Activated CD8-positive, alpha-beta memory T cell treated with anti-CD3 and anti-CD28 coated beads, Interleukin-2, amount 50 U/mL, for 1 hour (primary cell): ENCODE measurements around the gene LGALS14.

Experiments used
- DNase-seq: peaks from one replicate; pipeline ENCODE4 v3.0.0-alpha.2; 2020; ENCODE audit errors: extremely low read depth

Gene LGALS14

GRCh38 chr19:39746836-39747529 lies 42.7 kb downstream of the LGALS14 start:
- DNase-seq: no peak

DNA sequence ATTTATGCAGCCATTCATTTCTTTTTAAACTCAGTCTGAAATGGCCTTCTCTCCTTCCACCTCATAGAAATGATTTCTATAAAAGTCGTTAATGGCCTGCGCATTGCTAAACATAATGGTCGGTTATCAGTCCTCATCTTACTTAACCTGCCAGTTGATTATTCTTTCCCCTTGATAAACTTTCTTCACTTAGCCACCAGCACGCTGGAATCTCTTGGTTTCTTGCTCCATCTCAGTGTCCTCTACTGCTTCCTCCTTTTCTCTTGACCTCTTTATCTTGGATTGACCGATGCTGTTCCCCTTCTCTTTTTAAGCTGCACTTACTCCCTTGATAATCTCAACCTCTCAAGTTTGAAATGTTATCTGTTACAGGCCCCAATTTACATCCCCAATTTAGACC lies 45.7 kb downstream of the LGALS14 start:
- DNase-seq: no peak

DNA sequence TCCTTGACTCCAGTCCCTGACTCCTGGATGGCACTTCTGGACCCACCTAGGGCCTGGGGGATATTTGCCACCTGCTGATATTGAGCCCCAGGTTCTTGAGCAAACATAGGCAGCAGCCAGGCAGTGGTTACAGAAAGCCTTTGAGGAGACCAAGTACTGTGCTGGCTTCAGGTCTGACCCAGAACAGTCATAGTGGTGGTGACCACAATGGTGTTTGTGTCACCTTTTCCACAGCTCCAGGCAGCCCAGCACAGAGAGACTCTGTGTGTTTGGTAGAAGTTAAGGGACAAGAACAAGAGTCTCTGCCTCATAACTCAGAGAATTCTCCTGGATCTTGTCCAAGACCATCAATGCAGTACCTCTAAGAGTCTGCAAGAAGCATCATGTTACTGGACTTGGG lies 48.1 kb downstream of the LGALS14 start:
- DNase-seq: no peak

DNA sequence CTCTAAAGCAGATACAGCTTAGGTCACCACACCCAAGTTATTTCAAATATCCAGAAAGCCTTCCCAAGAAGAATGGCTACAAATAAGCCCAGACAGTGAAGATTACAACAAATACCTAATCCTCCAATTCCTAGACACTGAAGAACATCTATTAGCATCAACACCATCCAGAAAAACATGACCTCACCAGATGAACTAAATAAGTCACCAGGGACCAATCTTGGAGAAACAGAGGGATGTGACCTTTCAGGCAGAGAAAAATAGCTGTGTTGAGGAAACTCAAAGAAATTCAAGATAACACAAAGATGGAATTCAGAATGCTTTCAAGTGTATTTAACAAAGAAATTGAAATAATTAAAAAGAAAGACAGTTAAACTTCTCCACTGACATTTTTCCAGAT lies 48.5 kb downstream of the LGALS14 start:
- DNase-seq: no peak

GRCh38 chr19:39754544-39754943 lies 50.3 kb downstream of the LGALS14 start:
- no peak for DNase-seq

DNA sequence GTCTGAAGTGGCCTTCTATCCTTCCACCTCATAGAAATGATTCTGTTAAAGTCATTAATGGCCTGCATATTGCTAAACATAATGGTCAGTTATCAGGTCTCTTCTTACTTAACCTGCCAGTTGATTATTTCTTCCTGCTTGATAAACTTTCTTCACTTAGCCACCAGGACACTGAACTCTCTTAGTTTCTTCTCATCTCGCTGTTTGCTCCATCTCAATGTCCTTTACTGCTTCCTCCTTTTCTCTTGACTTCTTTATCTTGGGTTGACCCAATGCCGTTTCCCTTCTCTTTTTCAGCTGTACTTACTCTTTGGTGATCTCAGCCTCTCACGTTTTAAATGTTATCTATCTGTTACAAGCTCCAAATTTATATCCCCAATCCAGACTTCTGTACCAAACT lies 50.7 kb downstream of the LGALS14 start:
- DNase-seq: no peak
